OCI-LY1 (cell line): ENCODE measurements around the gene NELFE.

Source experiments
- H2AFZ ChIP-seq: fragments of 200-600 bp; sonication (generic), shearing (Covaris generic); 2 replicates; pipeline ENCODE4 v1.6.0; 2014; ENCODE audit warnings: antibody characterized with exemption, mild to moderate bottlenecking, low read length
- H3F3A ChIP-seq: fragments of 200-600 bp; sonication (generic), shearing (Covaris generic); 2 replicates; pipeline ENCODE4 v1.6.0; 2014; ENCODE audit warnings: mild to moderate bottlenecking, antibody characterized with exemption, low read length, moderate library complexity; ENCODE audit not compliant: insufficient read depth
- H3K27ac ChIP-seq: fragments of 200-600 bp; sonication (generic); 2 replicates; pipeline ENCODE4 v1.5.1; 2014; ENCODE audit warnings: low read length, mixed run types, mild to moderate bottlenecking, low read depth; ENCODE audit not compliant: poor library complexity, severe bottlenecking
- H3K27me3 ChIP-seq: fragments of 200-600 bp; sonication (generic); 2 replicates; pipeline ENCODE4 v1.6.0; 2014; ENCODE audit warnings: antibody characterized with exemption, mild to moderate bottlenecking, low read length, moderate library complexity; ENCODE audit not compliant: insufficient read depth
- H3K36me3 ChIP-seq: fragments of 200-600 bp; sonication (generic); 2 replicates; pipeline ENCODE4 v1.6.1; 2014; ENCODE audit warnings: mild to moderate bottlenecking, antibody characterized with exemption, low read length, moderate library complexity, mixed read lengths; ENCODE audit not compliant: insufficient read depth
- H3K4me1 ChIP-seq: fragments of 200-600 bp; sonication (generic); 2 replicates; pipeline ENCODE4 v1.5.1; 2014; ENCODE audit warnings: mild to moderate bottlenecking, low read length, moderate library complexity; ENCODE audit not compliant: insufficient read depth, severe bottlenecking
- H3K4me2 ChIP-seq: fragments of 200-600 bp; sonication (generic), shearing (Covaris generic); 2 replicates; pipeline ENCODE4 v1.6.1; 2014; ENCODE audit warnings: low read length
- H3K4me3 ChIP-seq: fragments of 200-600 bp; sonication (generic); 2 replicates; pipeline ENCODE4 v1.5.1; 2014; ENCODE audit warnings: low read length, low read depth, mild to moderate bottlenecking, mixed read lengths; ENCODE audit not compliant: poor library complexity, severe bottlenecking
- H3K79me2 ChIP-seq: fragments of 200-600 bp; shearing (Covaris generic); 2 replicates; pipeline ENCODE4 v1.6.1; 2016; ENCODE audit warnings: mixed run types, low read length, mixed read lengths; ENCODE audit not compliant: insufficient read depth
- H3K9ac ChIP-seq: fragments of 200-600 bp; sonication (generic), shearing (Covaris generic); 2 replicates; pipeline ENCODE4 v1.6.1; 2014; ENCODE audit warnings: mild to moderate bottlenecking, low read length, mixed read lengths
- H3K9me2 ChIP-seq: fragments of 200-600 bp; sonication (generic), shearing (Covaris generic); 2 replicates; pipeline ENCODE4 v1.6.1; 2014; ENCODE audit warnings: low read depth, mild to moderate bottlenecking, low read length, mixed read lengths
- H3K9me3 ChIP-seq: fragments of 200-600 bp; shearing (Covaris generic); 2 replicates; pipeline ENCODE4 v1.6.1; 2014; ENCODE audit warnings: low read length, mixed read lengths
- H4K20me1 ChIP-seq: fragments of 200-600 bp; sonication (generic), shearing (Covaris generic); 2 replicates; pipeline ENCODE4 v1.6.0; 2016; ENCODE audit warnings: mild to moderate bottlenecking, low read length; ENCODE audit not compliant: insufficient read depth
- CTCF ChIP-seq: fragments of 200-600 bp; sonication (generic), shearing (Covaris generic); IDR thresholded peaks from 2 replicates; pipeline ENCODE4 v1.5.1; 2017; ENCODE audit warnings: mild to moderate bottlenecking, antibody characterized with exemption, low read length, moderate library complexity, mixed read lengths
- EZH2 ChIP-seq: fragments of 200-600 bp; sonication (generic), shearing (Covaris generic); IDR thresholded peaks from 2 replicates; pipeline ENCODE4 v1.8.0; 2017; ENCODE audit warnings: borderline replicate concordance, mixed run types, mild to moderate bottlenecking, antibody characterized with exemption, low read length, moderate library complexity, mixed read lengths

Gene NELFE

GRCh38 chr6:31945154-31945506 is 13.6 kb downstream of the NELFE start:
- TF ChIP-seq CTCF: no peak
- no peak for TF ChIP-seq EZH2
- Histone ChIP-seq H3K27ac (no peak overlapping the region), H3K9me2 (no peaks in the 10 kb centered on the region), H3K4me3 (no peak overlapping the region), H3K27me3 (peaks cover 11% of the 10 kb centered on the region), H3K4me2 (no peak overlapping the region), H3K36me3 (no peaks in the 10 kb centered on the region), H3F3A (no peaks in the 10 kb centered on the region), H3K9ac (no peak overlapping the region), H4K20me1 (no peaks in the 10 kb centered on the region), H3K79me2 (no peaks in the 10 kb centered on the region), H3K4me1 (no peaks in the 10 kb centered on the region), H3K9me3 (no peaks in the 10 kb centered on the region), H2AFZ (no peak overlapping the region)

- H3K9ac ChIP-seq: no peak overlapping the region
- no peaks in the 10 kb centered on the region for H4K20me1 ChIP-seq
- no peaks in the 10 kb centered on the region for H3F3A ChIP-seq
- no peak overlapping the region for H3K4me3 ChIP-seq
- no peaks in the 10 kb centered on the region for H3K79me2 ChIP-seq
- no peaks in the 10 kb centered on the region for H3K36me3 ChIP-seq
- TF ChIP-seq EZH2 (no peak), CTCF (no peak)
- no peak overlapping the region for H2AFZ ChIP-seq
- no peaks in the 10 kb centered on the region for H3K9me2 ChIP-seq
- H3K4me2 ChIP-seq: no peak overlapping the region
- H3K27me3 ChIP-seq: peaks cover 11% of the 10 kb centered on the region
- no peaks in the 10 kb centered on the region for H3K9me3 ChIP-seq
- H3K4me1 ChIP-seq: no peaks in the 10 kb centered on the region
- no peak overlapping the region for H3K27ac ChIP-seq
These were observed 15.0 kb downstream of the NELFE start for GRCh38 chr6:31943742-31944141.

- H3K27ac ChIP-seq: no peak overlapping the region
- no peaks in the 10 kb centered on the region for H3K4me1 ChIP-seq
- H3K4me2 ChIP-seq: no peak overlapping the region
- no peaks in the 10 kb centered on the region for H3K9me3 ChIP-seq
- H3K4me3 ChIP-seq: no peak overlapping the region
- H3F3A ChIP-seq: no peaks in the 10 kb centered on the region
- H3K27me3 ChIP-seq: peaks cover 6% of the 10 kb centered on the region
- no peaks in the 10 kb centered on the region for H4K20me1 ChIP-seq
- no peak overlapping the region for H3K9ac ChIP-seq
- H3K79me2 ChIP-seq: no peaks in the 10 kb centered on the region
- no peaks in the 10 kb centered on the region for H3K36me3 ChIP-seq
- no peaks in the 10 kb centered on the region for H3K9me2 ChIP-seq
- no peak for TF ChIP-seq CTCF
- no peak for TF ChIP-seq EZH2
- no peak overlapping the region for H2AFZ ChIP-seq
These were observed 18.5 kb downstream of the NELFE start for GRCh38 chr6:31940256-31940664.
